Natural killer cell treated with Interleukin-12 subunit alpha and Interleukin-12 subunit beta and Interleukin-15 and Interleukin-18, amount 100 ng/mL, for 72 hours (primary cell): ENCODE data around the gene SPSB3. TPM values are rescaled to one million over a fixed set of nuclear protein-coding genes. Genes with fewer than 3 reads are reported as not detected.

Experiments used
- ATAC-seq, 2 donors: fragments of 150-1000 bp; cut with Tn5 transposase in 1 of 2; sonication (Bioruptor Pico), chemical (Tn5 transposase) in 1 of 2; 2 replicates each; pipeline ENCODE4 v1.10.0; 2021
- DNase-seq: peaks from one replicate; pipeline ENCODE4 v3.0.0; 2022; ENCODE audit warnings: low spot score
- H3K27ac Mint-ChIP-seq, 2 donors: 1 replicate in 1 of 2; 2 replicates in 1 of 2; pipeline ENCODE4 v1.8.0; 2022; ENCODE audit warnings: mixed read lengths in 2 of 2, mild to moderate bottlenecking in 1 of 2, moderate library complexity in 1 of 2
- H3K27me3 Mint-ChIP-seq, 2 donors: 1 replicate in 1 of 2; 2 replicates in 1 of 2; pipeline ENCODE4 v1.8.0; 2022; ENCODE audit warnings: mixed read lengths in 2 of 2
- H3K36me3 Mint-ChIP-seq: one replicate; pipeline ENCODE4 v1.8.0; 2022; ENCODE audit warnings: mixed read lengths
- H3K4me1 Mint-ChIP-seq, 2 donors: 1 replicate in 1 of 2; 2 replicates in 1 of 2; pipeline ENCODE4 v1.8.0; 2022; ENCODE audit warnings: low read depth in 2 of 2, mixed read lengths in 2 of 2, mild to moderate bottlenecking in 1 of 2
- H3K4me3 Mint-ChIP-seq: one replicate; pipeline ENCODE4 v1.8.0; 2022; ENCODE audit warnings: mixed read lengths
- H3K9me3 Mint-ChIP-seq: 2 replicates; pipeline ENCODE4 v1.8.0; 2022; ENCODE audit warnings: mixed read lengths
- total RNA-seq, 2 donors: library from RNA; stranded (reverse); gene quantifications; one replicate each; pipeline ENCODE4 v1.2.3, GENCODE V29; 2022

The SPSB3 gene
- total RNA-seq, 2 donors from 2014 or later = 26.9 to 30.1 TPM

DNA sequence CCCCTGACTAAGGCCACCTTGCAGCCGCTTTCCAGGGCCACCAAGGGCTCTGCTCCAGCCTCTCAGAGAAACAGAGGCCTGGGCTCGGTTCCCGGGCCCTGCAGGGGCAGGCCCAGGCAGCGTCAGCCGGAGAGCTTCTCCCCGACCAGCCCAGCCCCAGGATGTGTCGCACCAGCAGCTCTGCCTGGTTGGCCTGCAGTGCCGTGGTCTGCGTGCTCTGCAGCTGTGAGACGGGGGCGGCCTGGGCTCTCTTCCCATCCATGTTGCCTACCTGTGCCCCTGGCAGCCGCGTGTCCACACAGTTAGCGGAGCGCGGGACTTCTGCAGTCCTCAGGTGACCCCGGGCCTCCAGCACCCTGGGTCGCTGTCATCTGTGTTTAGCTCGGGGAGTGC is 6.3 kb upstream of the SPSB3 start:
- Mint-ChIP-seq H3K4me1 (peaks cover 0 to 10% of the 10 kb centered on the region in 2 donors), H3K27me3 (no peaks in the 10 kb centered on the region), H3K9me3 (no peaks in the 10 kb centered on the region), H3K27ac (no peak overlapping the region), H3K36me3 (no peaks in the 10 kb centered on the region), H3K4me3 (no peak overlapping the region)
- ATAC-seq (no peak), DNase-seq (no peak)

DNA sequence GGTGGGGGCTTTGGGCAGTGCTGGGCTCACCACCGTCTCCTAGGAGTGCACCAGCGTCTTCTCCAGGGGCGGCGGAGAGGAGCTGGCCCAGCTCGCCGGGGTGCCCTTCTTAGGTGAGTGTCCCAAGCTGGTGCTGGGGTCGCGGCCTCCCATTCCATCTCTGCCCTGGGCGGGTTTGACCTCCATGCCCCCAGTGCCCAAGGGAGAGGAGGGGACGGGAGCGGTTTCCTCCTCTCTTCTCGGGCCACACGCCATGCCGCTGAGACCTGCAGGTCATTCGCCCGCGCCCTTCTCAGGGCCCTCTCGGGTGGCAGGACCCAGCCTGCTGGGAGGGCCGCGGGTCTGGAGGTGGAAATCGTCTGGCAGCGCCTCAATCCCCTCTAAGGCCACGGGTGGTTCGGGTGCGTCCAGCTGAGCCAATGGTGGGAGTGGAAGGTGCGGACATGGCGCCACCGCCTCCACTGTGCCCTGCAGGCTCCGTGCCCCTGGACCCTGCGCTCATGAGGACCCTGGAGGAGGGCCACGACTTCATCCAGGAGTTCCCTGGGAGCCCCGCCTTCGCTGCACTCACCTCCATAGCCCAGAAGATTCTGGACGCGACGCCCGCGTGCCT is 5.8 kb upstream of the SPSB3 start:
- DNase-seq (no peak), ATAC-seq (no peak)
- H3K27ac Mint-ChIP-seq = no peak overlapping the region
- no peaks in the 10 kb centered on the region for H3K36me3 Mint-ChIP-seq
- no peak overlapping the region for H3K4me3 Mint-ChIP-seq
- H3K4me1 Mint-ChIP-seq = peaks cover 2 to 10% of the 10 kb centered on the region in 2 donors
- no peaks in the 10 kb centered on the region for H3K27me3 Mint-ChIP-seq
- no peaks in the 10 kb centered on the region for H3K9me3 Mint-ChIP-seq

DNA sequence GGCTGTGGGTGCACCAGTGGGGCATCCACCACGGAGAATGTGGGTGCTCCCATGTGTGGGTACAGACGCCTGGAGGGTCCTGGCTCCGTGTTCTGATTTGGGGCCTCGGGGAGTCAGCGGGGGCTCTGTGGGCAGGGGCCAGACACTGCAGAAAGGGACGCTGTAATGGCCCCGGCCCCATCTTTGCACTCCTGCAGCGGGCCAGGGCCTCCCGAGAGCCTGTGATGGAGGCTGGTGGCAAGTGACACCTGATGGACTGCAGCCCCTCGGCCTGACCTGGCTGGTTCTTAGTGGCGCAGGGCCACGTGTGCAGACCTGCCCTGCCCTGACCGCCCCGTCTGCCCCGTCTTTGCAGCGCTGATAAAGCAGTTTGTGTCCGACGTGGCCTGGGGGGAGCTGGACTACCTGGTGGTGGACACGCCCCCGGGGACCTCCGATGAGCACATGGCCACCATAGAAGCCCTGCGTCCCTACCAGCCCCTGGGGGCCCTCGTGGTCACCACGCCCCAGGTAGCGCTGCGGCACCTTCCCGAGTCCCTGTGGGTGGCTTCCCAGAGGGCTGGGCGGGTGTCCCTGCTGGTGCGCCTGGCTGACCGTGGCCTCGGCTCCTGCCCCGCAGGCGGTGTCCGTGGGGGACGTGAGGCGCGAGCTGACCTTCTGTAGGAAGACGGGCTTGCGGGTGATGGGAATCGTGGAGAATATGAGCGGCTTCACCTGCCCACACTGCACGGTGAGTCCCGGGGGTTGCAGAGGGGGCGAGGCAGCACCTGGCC is 5.1 kb upstream of the SPSB3 start:
- Mint-ChIP-seq H3K36me3 (no peaks in the 10 kb centered on the region), H3K4me3 (no peak overlapping the region), H3K27ac (no peak overlapping the region), H3K9me3 (no peaks in the 10 kb centered on the region), H3K4me1 (peaks cover 4 to 10% of the 10 kb centered on the region in 2 donors), H3K27me3 (no peaks in the 10 kb centered on the region)
- DNase-seq (no peak), ATAC-seq (no peak)

DNA sequence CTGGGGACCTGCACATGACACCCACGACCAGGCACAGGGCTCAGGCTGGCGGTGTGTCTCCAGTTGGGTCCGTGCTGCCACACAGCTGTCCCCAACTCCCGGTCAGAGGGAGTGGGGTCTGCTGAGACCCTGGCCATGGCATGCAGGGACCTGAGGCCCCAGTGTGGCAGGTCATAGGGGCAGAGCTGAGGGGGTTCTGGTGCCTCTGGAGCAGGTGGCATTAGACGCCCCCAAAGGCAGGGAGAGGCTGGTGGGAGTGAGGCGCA is 4.6 kb upstream of the SPSB3 start:
- Mint-ChIP-seq H3K4me1 (peaks cover 4 to 10% of the 10 kb centered on the region in 2 donors), H3K27ac (no peak overlapping the region), H3K9me3 (no peaks in the 10 kb centered on the region), H3K27me3 (no peaks in the 10 kb centered on the region), H3K36me3 (no peaks in the 10 kb centered on the region), H3K4me3 (no peak overlapping the region)
- ATAC-seq = no peak
- DNase-seq = no peak

DNA sequence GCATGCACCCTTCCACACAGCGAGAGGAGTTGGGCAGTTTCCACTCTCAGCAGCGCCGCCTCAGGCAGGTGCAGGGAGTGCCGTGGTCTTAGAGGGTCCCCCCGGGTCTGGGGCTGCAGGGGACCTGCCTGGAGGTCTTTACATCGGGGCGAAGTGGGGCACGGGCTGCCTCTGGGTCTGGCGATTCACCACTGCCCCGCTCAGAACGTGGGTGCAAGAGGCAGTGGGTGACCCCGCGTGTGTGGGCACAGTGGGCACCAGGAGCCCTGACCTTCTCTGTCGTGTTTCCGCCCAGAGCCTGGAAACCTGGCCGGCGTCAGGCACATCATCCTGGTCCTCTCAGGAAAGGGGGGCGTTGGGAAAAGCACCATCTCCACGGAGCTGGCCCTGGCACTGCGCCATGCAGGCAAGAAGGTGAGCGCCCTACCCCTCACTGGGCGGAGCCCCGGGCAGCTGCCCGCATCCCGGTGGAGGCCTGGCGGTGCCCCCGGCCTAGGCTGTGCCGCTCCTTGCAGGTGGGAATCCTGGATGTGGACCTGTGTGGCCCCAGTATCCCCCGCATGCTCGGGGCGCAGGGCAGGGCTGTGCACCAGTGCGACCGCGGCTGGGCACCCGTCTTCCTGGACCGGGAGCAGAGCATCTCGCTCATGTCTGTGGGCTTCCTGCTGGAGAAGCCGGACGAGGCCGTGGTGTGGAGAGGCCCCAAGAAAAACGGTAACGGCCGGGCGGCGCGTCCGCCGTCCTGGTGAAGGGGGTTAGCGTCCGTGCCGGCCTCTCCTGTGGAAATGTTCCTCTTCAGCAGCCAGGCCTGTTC is 4.1 kb upstream of the SPSB3 start:
- Mint-ChIP-seq H3K27ac (no peak overlapping the region), H3K9me3 (no peaks in the 10 kb centered on the region), H3K4me3 (no peak overlapping the region), H3K4me1 (peaks cover 9 to 14% of the 10 kb centered on the region in 2 donors), H3K27me3 (no peaks in the 10 kb centered on the region), H3K36me3 (no peaks in the 10 kb centered on the region)
- DNase-seq = peak; percentile 55
- ATAC-seq = no peak

DNA sequence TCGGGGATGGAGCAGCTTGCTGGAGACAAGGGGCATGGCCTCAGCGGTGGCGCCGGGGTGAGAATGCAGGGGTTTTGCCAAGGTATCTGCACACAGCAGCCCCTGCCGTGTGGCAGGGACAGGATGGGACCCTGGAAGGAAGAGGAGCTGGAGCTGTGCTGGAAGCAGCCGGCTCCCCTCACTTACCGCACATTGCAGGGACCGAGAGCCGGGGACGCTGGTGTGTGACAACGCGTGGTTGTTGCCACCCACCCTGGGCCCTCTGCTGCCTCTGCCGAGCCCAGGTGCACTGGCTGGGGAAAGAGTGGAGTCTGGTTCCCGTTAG is 3.4 kb upstream of the SPSB3 start:
- Mint-ChIP-seq H3K4me3 (no peak overlapping the region), H3K36me3 (no peaks in the 10 kb centered on the region), H3K27ac (no peak overlapping the region), H3K4me1 (peaks cover 14 to 16% of the 10 kb centered on the region in 2 donors), H3K9me3 (no peaks in the 10 kb centered on the region), H3K27me3 (no peaks in the 10 kb centered on the region)
- ATAC-seq (no peak), DNase-seq (no peak)

DNA sequence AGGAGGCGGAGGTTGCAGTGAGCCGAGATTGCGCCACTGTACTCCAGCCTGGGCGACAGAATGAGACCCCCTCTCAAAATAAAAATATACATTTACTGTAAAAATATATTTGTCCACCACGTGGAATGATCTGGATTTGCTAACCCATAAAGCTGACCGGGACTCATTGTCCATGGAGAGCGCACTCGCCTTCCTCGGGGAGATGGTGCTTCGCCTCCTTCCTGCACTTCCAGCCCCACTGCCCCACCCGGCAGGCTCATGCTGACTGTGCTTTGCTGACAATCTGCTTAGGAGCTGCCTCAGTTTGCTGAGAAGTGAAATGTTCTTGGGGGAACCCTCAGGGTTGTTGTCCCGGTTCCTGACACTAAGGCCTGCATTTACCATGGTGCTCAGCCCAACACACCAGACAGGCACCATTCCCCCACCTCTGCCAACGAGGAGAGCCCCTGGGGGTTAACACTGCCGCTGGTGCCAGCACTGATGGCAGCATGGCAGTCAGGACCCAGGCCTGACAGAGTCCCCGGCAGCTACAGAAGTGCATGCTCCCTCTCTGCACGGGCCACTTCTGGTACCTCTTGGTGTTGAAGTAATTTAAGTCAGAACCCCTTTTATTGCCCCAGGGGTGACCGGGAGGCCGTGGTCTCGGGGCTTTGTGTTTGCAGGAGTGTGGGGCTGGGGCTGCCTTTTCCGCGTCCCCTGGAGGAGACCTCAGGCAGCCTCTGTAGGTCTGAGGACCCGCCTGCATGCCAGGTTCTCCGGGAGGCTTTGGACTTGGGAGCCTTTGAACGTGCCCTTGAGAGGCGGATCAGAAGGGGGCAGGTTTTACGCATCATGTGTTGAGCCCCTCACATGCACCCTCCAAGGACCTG is 2.8 kb upstream of the SPSB3 start:
- Mint-ChIP-seq H3K9me3 (no peaks in the 10 kb centered on the region), H3K27me3 (no peaks in the 10 kb centered on the region), H3K36me3 (no peaks in the 10 kb centered on the region), H3K4me3 (peak overlapping the region; percentile 47), H3K27ac (no peak overlapping the region), H3K4me1 (peaks cover 14 to 16% of the 10 kb centered on the region in 2 donors)
- DNase-seq (no peak), ATAC-seq (no peak)

DNA sequence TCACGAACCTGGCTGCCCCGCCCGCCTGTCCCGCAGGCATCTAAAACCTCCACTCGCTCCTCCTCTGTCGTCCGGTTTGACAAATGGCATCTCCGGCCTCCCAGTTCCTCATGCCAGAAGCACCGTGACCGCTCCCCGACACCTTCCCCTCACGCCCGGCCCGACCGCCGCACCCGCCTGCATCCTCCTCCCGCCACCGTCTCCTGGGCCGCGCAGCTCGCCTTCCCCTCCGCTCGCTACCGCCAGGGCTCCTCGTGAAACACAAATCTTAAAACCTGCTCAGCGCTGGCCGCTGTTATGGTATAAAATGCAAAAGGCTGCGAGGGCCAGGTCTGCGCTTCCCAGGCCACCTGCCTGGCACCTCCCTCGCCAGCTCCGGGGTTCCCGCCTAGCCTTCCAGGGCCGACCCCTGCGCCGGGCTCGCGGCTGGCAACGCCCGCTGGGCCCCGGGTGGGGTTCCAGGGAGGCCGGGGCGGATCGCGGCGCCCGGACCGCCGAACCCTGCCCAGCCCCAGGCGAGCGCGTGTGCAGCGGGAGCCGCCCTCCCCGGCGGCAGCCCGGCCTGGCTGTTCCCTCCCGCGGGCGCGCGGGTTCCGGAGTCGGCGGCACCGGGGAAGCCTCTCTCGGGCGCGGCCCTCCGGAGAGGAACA is 488 bp downstream of the SPSB3 start:
- no peaks in the 10 kb centered on the region for H3K27me3 Mint-ChIP-seq
- ATAC-seq = peak in 1 of 2 donors; percentile 18
- DNase-seq = no peak
- no peaks in the 10 kb centered on the region for H3K9me3 Mint-ChIP-seq
- H3K4me3 Mint-ChIP-seq = peak overlapping the region; percentile 94
- H3K4me1 Mint-ChIP-seq = peaks cover 14 to 15% of the 10 kb centered on the region in 2 donors
- H3K36me3 Mint-ChIP-seq = no peaks in the 10 kb centered on the region
- peak overlapping the region; percentile 37 to 61 for H3K27ac Mint-ChIP-seq

DNA sequence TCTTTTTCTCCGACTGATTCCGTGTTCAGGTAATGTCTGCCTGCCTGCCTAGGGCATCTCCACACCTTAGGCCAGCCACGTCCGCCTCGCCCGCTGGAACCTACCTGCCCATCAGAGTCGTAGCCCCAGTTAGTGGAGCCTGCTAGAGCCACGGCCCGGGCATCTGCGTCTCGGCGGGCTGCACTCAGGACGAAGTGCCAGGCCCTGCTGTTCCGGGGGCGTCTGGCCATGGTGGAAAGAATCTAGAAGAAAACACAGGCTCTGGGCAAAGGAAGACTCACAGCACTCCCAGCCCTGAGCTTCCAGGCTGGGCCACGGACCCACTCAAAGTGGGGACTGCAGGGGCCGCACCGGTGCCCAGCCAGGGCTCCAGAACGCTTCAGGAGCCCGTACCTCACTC is 1.1 kb downstream of the SPSB3 start:
- DNase-seq (no peak), ATAC-seq (no peak)
- no peaks in the 10 kb centered on the region for H3K27me3 Mint-ChIP-seq
- peaks cover 14 to 15% of the 10 kb centered on the region in 2 donors for H3K4me1 Mint-ChIP-seq
- H3K36me3 Mint-ChIP-seq = no peaks in the 10 kb centered on the region
- peak overlapping the region; percentile 37 to 61 for H3K27ac Mint-ChIP-seq
- no peaks in the 10 kb centered on the region for H3K9me3 Mint-ChIP-seq
- peak overlapping the region; percentile 81 for H3K4me3 Mint-ChIP-seq

DNA sequence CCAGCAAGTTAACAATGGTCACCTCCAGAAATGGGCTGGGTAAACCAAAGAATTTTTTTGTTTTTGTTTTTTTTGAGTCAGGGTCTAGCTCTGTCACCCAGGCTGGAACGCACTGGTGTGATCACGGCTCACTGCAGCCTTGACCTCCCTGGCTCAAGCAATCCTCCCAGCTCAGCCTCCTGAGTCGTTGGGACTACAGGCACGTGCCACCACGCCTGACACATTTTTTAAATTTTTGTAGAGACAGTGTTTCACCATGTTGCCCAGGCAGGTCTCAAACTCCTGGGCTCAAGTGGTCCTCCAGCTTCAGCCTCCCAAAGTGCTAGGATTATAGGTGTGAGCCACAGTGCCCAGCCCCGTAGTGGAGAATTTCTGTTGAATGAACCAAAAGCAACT is 1.7 kb downstream of the SPSB3 start:
- Mint-ChIP-seq H3K9me3 (no peaks in the 10 kb centered on the region), H3K27me3 (no peaks in the 10 kb centered on the region), H3K4me1 (peaks cover 14 to 15% of the 10 kb centered on the region in 2 donors), H3K36me3 (no peaks in the 10 kb centered on the region), H3K4me3 (no peak overlapping the region), H3K27ac (no peak overlapping the region)
- DNase-seq (no peak), ATAC-seq (no peak)

DNA sequence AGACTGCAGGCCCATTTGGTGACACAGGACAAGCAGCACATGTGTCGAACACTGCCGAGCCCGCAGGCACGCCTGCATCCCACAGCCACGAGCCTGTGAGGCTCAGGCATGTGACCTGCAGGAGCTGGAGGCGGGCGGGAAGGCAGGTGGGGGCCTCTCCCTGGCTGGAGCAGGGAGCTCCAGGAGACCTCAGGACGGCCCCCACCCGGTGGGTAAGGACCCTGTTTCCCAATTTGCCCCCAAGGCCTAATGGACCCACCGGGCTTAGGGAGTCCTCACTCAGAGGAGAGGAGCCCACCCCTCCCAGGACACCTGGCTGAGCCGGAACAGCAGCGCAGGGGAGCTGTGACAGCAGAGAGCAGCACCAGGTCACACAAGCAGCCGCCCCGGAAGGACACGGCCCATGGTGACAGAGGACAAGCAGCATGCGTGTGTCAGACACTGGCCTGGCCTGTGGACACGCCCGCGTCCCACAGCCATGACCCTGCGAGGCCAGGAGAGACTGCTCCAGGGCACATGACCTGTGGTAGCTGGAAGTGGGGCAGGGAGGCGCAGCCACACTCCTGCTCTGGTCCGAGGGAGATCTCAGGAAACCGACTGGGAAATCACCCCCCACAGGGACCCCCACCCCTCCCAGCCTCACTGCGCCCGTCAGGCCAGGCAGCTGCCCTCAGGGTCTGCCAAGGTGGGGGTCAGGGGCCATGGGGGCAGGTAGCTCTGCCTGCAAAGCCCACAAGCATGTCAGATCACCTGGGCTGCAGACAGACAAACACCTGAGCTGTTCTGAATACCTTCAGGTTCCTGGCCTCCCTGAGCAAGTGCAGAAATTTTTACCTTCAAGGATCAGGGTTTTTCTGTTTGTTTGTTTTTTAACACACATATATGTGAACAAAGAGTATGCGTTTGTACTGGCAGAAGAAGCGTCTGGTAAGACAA is 2.4 kb downstream of the SPSB3 start:
- no peaks in the 10 kb centered on the region for H3K27me3 Mint-ChIP-seq
- DNase-seq = no peak
- H3K27ac Mint-ChIP-seq = no peak overlapping the region
- H3K4me1 Mint-ChIP-seq = peaks cover 11 to 14% of the 10 kb centered on the region in 2 donors
- no peaks in the 10 kb centered on the region for H3K9me3 Mint-ChIP-seq
- ATAC-seq = no peak
- H3K36me3 Mint-ChIP-seq = no peaks in the 10 kb centered on the region
- H3K4me3 Mint-ChIP-seq = no peak overlapping the region

DNA sequence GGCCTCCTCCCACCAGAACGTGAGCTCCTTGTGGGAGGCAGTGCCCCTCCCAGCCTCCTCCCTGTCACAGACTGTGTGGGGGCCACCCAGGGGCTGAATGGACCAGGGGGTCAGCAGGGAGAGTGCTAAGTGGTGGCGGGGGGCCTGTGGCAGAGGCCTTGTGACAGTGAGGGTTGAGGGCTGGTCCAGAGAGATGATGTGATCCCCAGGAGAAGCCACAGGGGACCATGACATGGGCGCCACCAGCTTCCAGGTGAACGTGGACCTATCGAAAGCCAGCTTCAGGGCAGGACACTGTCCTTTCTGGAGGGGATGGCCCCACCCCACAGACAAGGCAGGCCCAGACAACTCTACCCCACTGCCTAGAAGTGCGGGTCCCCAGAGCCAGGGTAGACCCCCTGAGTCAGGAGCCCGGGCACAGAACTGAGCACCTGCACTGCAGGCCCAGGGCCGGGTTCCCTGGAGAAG is 3.1 kb downstream of the SPSB3 start:
- Mint-ChIP-seq H3K9me3 (no peaks in the 10 kb centered on the region), H3K36me3 (no peaks in the 10 kb centered on the region), H3K4me1 (peaks cover 10 to 14% of the 10 kb centered on the region in 2 donors), H3K27ac (no peak overlapping the region), H3K27me3 (no peaks in the 10 kb centered on the region), H3K4me3 (no peak overlapping the region)
- DNase-seq (no peak), ATAC-seq (no peak)
